Naive thymus-derived CD4-positive, alpha-beta T cell (primary cell): ENCODE results near the gene GIGYF2. TPM values are rescaled to one million over a fixed set of nuclear protein-coding genes. Genes with fewer than 3 reads are reported as not detected.
"Not testable (repeated sequence)": the region's sequence is repeated elsewhere in the genome, so short reads cannot be mapped to it uniquely, and the experiment has no call there.

ENCODE experiments used
- ATAC-seq: fragments of 150-1000 bp; cut with Tn5 transposase; 2 replicates; pipeline ENCODE4 v1.10.0; 2021; ENCODE audit warnings: mild to moderate bottlenecking, moderate library complexity
- CTCF ChIA-PET: fragments of 350-600 bp; sonication (Branson Sonifier 250); formaldehyde crosslinking; loops from one replicate; lab custom pipeline; 2021; ENCODE audit warnings: antibody characterized with exemption; lab: Charles Lee
- POLR2A ChIA-PET: fragments of 350-600 bp; sonication (Branson Sonifier 250); formaldehyde crosslinking; loops from one replicate; lab custom pipeline; 2021; ENCODE audit warnings: antibody characterized with exemption, inconsistent platforms; lab: Charles Lee
- DNase-seq, 9 donors: peaks; one replicate each; pipeline versions ENCODE4 v3.0.0 to v3.0.0-alpha.2; 2020 to 2022; ENCODE audit warnings: mixed read lengths in 1 of 9
- H3K27ac ChIP-seq: one replicate; pipeline ENCODE4 v1.7.0; 2013; ENCODE audit warnings: mild to moderate bottlenecking, low read depth, low read length, moderate library complexity
- H3K27me3 ChIP-seq, 2 donors: one replicate each; pipeline ENCODE4 v1.7.0; 2013; ENCODE audit warnings: low read length in 2 of 2, mild to moderate bottlenecking in 2 of 2, moderate library complexity in 2 of 2; ENCODE audit not compliant: control insufficient read depth in 2 of 2, insufficient read depth in 2 of 2
- H3K36me3 ChIP-seq, 3 experiments: 1 replicate in 2 of 3; 2 replicates in 1 of 3; pipeline ENCODE4 v1.7.0; 2013; ENCODE audit warnings: low read length in 3 of 3, mild to moderate bottlenecking in 3 of 3, moderate library complexity in 1 of 3; ENCODE audit not compliant: insufficient read depth in 3 of 3, control insufficient read depth in 2 of 3
- H3K4me1 ChIP-seq, 2 donors: one replicate each; pipeline ENCODE4 v1.7.0; 2013; ENCODE audit warnings: low read length in 2 of 2, mild to moderate bottlenecking in 2 of 2, moderate library complexity in 1 of 2; ENCODE audit not compliant: control insufficient read depth in 2 of 2, insufficient read depth in 2 of 2
- H3K4me3 ChIP-seq: 2 replicates; pipeline ENCODE4 v1.7.0; 2013; ENCODE audit warnings: mild to moderate bottlenecking, low read length
- H3K9me3 ChIP-seq, 3 experiments: 1 replicate in 2 of 3; 2 replicates in 1 of 3; pipeline ENCODE4 v1.7.0; 2013; ENCODE audit warnings: low read length in 3 of 3; ENCODE audit not compliant: control insufficient read depth in 2 of 3
- H3K27ac Mint-ChIP-seq, 9 donors: one replicate each; pipeline ENCODE4 v1.8.0; 2020 to 2022; ENCODE audit warnings: mixed read lengths in 9 of 9, mild to moderate bottlenecking in 8 of 9, moderate library complexity in 5 of 9, inconsistent platforms in 2 of 9
- H3K27me3 Mint-ChIP-seq, 5 donors: one replicate each; pipeline ENCODE4 v1.8.0; 2021 to 2022; ENCODE audit warnings: mixed read lengths in 5 of 5, mild to moderate bottlenecking in 1 of 5
- H3K36me3 Mint-ChIP-seq, 5 donors: one replicate each; pipeline ENCODE4 v1.8.0; 2020 to 2022; ENCODE audit warnings: mixed read lengths in 5 of 5, mild to moderate bottlenecking in 3 of 5, inconsistent platforms in 1 of 5
- H3K4me1 Mint-ChIP-seq, 7 donors: one replicate each; pipeline ENCODE4 v1.8.0; 2020 to 2022; ENCODE audit warnings: mixed read lengths in 7 of 7, mild to moderate bottlenecking in 3 of 7, inconsistent platforms in 1 of 7
- H3K4me3 Mint-ChIP-seq, 10 donors: one replicate each; pipeline ENCODE4 v1.8.0; 2020 to 2022; ENCODE audit warnings: mild to moderate bottlenecking in 10 of 10, mixed read lengths in 10 of 10, moderate library complexity in 6 of 10, inconsistent platforms in 2 of 10
- H3K9me3 Mint-ChIP-seq, 11 donors: one replicate each; pipeline ENCODE4 v1.8.0; 2020 to 2022; ENCODE audit warnings: mixed read lengths in 11 of 11, mild to moderate bottlenecking in 4 of 11, inconsistent platforms in 1 of 11, moderate library complexity in 1 of 11
- intact Hi-C, 2 donors: fragments of 100-400 bp; cut with micrococcal nuclease; formaldehyde crosslinking; loops; one replicate each; pipeline ENCODE4 v1.15.1; 2023
- polyA plus RNA-seq, 2 donors: library from polyadenylated mRNA; unstranded; fragments of 300-500 nt; fragmentation: Illumina TruSeq; gene quantifications; one replicate each; pipeline ENCODE4 v1.2.3, GENCODE V29; 2021
- total RNA-seq, 6 experiments: library from RNA in 5 of 6; stranded (reverse) in 5 of 6; gene quantifications; 1 replicate in 5 of 6; 2 replicates in 1 of 6; pipeline ENCODE4 v1.2.3 and lab custom pipeline; 2021 to 2026

The GIGYF2 gene
- total and polyA plus RNA-seq, 7 experiments from 2014 or later, result 25.3 to 82.8 (median 72.3) TPM

DNA sequence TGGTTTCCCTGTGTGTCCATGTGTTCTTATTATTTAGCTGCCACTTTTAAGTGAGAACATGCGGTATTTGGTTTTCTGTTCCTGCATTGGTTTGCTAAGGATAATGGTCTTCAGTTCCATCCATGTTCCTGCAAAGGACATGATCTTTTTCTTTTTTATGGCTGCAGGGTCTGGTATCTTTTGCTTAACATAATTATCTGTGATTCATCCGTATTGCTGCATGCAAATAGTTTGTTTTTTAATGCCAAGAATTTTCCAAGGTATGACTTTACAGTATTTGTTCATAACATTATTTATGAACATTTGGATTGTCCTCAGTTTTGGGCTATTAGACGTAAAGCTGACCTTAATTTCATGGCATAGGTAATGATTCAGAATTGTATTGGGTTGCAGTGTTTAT lies 17.8 kb downstream of the GIGYF2 start:
- peak overlapping the region in 2 of 9 donors; percentile 5 to 59 for H3K27ac Mint-ChIP-seq
- DNase-seq (no peak), ATAC-seq (no peak)
- H3K36me3 Mint-ChIP-seq, result peaks cover 6 to 64% (median 57%) of the 10 kb centered on the region in 5 donors
- ChIA-PET CTCF (no interaction called here), POLR2A (no interaction called here)
- Histone ChIP-seq H3K9me3 (no peaks in the 10 kb centered on the region), H3K4me1 (no peaks in the 10 kb centered on the region), H3K27ac (no peak overlapping the region), H3K4me3 (no peak overlapping the region), H3K36me3 (peaks cover 0 to 23% (median 4%) of the 10 kb centered on the region in 3 experiments), H3K27me3 (no peaks in the 10 kb centered on the region)
- H3K4me1 Mint-ChIP-seq, result peaks cover 22 to 65% (median 51%) of the 10 kb centered on the region in 7 donors
- intact Hi-C loops, result no loop called here
- H3K27me3 Mint-ChIP-seq, result no peaks in the 10 kb centered on the region
- peak overlapping the region in 2 of 10 donors; percentile 8 to 17 for H3K4me3 Mint-ChIP-seq
- peaks cover 0 to 7% (median 0%) of the 10 kb centered on the region in 11 donors for H3K9me3 Mint-ChIP-seq

DNA sequence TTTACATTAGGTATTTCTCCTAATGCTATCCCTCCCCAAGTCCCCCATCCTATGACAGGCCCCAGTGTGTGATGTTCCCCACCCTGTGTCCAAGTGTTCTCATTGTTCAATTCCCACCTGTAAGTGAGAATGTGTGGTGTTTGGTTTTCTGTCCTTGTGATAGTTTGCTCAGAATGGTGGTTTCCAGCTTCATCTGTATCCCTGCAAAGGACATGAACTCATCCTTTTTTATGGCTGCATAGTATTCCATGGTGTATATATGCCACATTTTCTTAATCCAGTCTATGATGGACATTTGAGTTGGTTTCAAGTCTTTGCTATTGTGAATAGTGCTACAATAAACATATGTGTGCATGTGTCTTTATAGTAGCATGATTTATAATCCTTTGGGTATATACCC lies 22.9 kb downstream of the GIGYF2 start:
- peaks cover 0 to 27% (median 3%) of the 10 kb centered on the region in 3 experiments for H3K36me3 ChIP-seq
- POLR2A ChIA-PET, H3K9me3 ChIP-seq, H3K27ac ChIP-seq, H3K4me3 Mint-ChIP-seq, intact Hi-C loops, H3K4me3 ChIP-seq, DNase-seq, H3K4me1 ChIP-seq, H3K27me3 ChIP-seq, H3K27ac Mint-ChIP-seq, ATAC-seq, H3K27me3 Mint-ChIP-seq, H3K9me3 Mint-ChIP-seq: not testable (repeated sequence)
- peaks cover 38 to 65% (median 56%) of the 10 kb centered on the region in 7 donors for H3K4me1 Mint-ChIP-seq
- CTCF ChIA-PET, result interaction anchor here (1.2 kb wide), 1 partner anchor 9 kb away, joined by 3 read pairs; no protein-coding TSS in a partner anchor
- peaks cover 12 to 75% (median 59%) of the 10 kb centered on the region in 5 donors for H3K36me3 Mint-ChIP-seq

DNA sequence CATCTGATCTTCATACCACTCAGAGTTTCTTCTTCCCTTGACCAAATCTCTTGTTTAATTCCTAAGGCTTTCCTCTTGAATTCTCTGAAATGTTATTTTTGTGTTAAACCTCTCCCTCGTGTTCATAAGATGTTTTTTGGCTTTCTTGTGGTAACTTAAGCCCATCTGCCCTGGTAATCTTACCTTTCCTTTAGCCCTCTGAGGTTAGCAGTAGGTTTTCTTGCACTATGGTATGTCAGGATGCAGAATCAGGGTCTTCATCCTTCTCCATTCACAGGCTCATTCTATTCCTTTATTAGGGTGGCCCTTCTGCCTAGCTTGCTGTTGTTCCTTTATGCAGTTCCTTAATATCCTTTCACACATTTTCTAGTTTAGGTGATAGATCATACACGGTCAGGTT lies 24.1 kb downstream of the GIGYF2 start:
- Histone ChIP-seq H3K27me3 (no peaks in the 10 kb centered on the region), H3K4me1 (peaks cover 0 to 8% of the 10 kb centered on the region in 2 donors), H3K27ac (no peak overlapping the region), H3K4me3 (no peak overlapping the region), H3K36me3 (peaks cover 0 to 36% (median 0%) of the 10 kb centered on the region in 3 experiments), H3K9me3 (no peaks in the 10 kb centered on the region)
- CTCF ChIA-PET, result no interaction called here
- Mint-ChIP-seq H3K27me3 (no peaks in the 10 kb centered on the region), H3K4me3 (peak overlapping the region in 7 of 10 donors; percentile 0 to 32 (median 8)), H3K36me3 (peaks cover 12 to 75% (median 57%) of the 10 kb centered on the region in 5 donors), H3K9me3 (peaks cover 0 to 9% (median 0%) of the 10 kb centered on the region in 11 donors), H3K4me1 (peaks cover 34 to 62% (median 53%) of the 10 kb centered on the region in 7 donors), H3K27ac (peak overlapping the region in 7 of 9 donors; percentile 17 to 78 (median 47))
- DNase-seq (no peak), ATAC-seq (no peak)
- intact Hi-C loops, result no loop called here
- POLR2A ChIA-PET, result no interaction called here

DNA sequence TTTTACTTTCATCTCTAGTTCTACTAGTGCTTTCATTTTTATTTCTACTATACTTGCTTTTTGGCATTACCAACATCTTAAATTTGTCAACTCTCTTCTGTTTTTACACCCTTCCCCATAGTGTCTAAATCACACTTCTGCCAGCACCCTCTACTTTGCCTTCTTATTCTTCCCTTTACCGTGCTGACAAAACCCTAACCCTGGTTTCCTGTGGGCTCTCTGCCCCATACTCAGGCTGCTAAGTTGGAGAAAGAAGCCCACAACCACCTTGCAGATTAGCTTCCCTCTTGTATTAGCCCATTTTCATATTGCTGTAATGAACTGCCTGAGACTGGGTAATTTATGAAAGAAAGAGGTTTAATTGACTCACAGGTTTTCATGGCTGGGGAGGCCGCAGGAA lies 24.8 kb downstream of the GIGYF2 start:
- intact Hi-C loops, result no loop called here
- H3K9me3 ChIP-seq, result no peaks in the 10 kb centered on the region
- H3K27ac ChIP-seq, result no peak overlapping the region
- CTCF ChIA-PET, result interaction anchor here (0.5 kb wide), 1 partner anchor 799 kb away, joined by 3 read pairs; no protein-coding TSS in a partner anchor
- DNase-seq (no peak), ATAC-seq (peak; percentile 36)
- peak overlapping the region in 7 of 10 donors; percentile 1 to 32 (median 9) for H3K4me3 Mint-ChIP-seq
- no peaks in the 10 kb centered on the region for H3K27me3 ChIP-seq
- H3K4me1 ChIP-seq, result peaks cover 0 to 8% of the 10 kb centered on the region in 2 donors
- peaks cover 0 to 9% (median 0%) of the 10 kb centered on the region in 11 donors for H3K9me3 Mint-ChIP-seq
- H3K36me3 Mint-ChIP-seq, result peaks cover 12 to 71% (median 53%) of the 10 kb centered on the region in 5 donors
- H3K27ac Mint-ChIP-seq, result peak overlapping the region in 8 of 9 donors; percentile 17 to 82 (median 53)
- H3K27me3 Mint-ChIP-seq, result no peaks in the 10 kb centered on the region
- peaks cover 32 to 56% (median 53%) of the 10 kb centered on the region in 7 donors for H3K4me1 Mint-ChIP-seq
- POLR2A ChIA-PET, result interaction anchor here (0.9 kb wide), 1 partner anchor 23 kb away, joined by 3 read pairs; no protein-coding TSS in a partner anchor
- peaks cover 0 to 34% (median 0%) of the 10 kb centered on the region in 3 experiments for H3K36me3 ChIP-seq
- no peak overlapping the region for H3K4me3 ChIP-seq

DNA sequence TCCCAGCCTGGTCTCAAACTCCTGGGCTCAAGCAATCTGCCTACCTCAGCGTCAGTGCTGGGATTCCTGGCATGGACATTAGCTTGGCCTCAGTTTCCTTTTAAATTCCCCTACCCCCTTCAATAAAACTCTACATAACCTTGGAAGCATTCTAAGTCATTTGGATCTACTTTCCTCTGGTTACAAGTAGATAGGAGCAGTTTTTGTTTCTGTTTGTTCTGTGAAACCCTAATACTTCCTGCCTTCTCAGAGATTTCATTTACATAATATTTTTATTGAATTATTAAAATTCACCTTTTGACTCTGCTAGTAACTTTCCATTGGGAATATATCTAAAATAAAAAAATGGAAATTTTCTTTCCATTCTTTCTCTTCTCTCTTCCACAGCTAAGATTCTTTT lies 25.9 kb downstream of the GIGYF2 start:
- no peak overlapping the region for H3K27ac ChIP-seq
- Mint-ChIP-seq H3K4me1 (peaks cover 31 to 59% (median 47%) of the 10 kb centered on the region in 7 donors), H3K9me3 (peaks cover 0 to 4% (median 0%) of the 10 kb centered on the region in 11 donors), H3K4me3 (peak overlapping the region in 1 of 10 donors; percentile 13), H3K36me3 (peaks cover 16 to 70% (median 48%) of the 10 kb centered on the region in 5 donors), H3K27me3 (no peaks in the 10 kb centered on the region), H3K27ac (peak overlapping the region in 1 of 9 donors; percentile 20)
- DNase-seq (no peak), ATAC-seq (no peak)
- ChIA-PET POLR2A (no interaction called here), CTCF (no interaction called here)
- H3K9me3 ChIP-seq, result no peaks in the 10 kb centered on the region
- intact Hi-C loops, result no loop called here
- peaks cover 0 to 8% of the 10 kb centered on the region in 2 donors for H3K4me1 ChIP-seq
- no peak overlapping the region for H3K4me3 ChIP-seq
- no peaks in the 10 kb centered on the region for H3K27me3 ChIP-seq
- H3K36me3 ChIP-seq, result peaks cover 0 to 40% (median 0%) of the 10 kb centered on the region in 3 experiments

DNA sequence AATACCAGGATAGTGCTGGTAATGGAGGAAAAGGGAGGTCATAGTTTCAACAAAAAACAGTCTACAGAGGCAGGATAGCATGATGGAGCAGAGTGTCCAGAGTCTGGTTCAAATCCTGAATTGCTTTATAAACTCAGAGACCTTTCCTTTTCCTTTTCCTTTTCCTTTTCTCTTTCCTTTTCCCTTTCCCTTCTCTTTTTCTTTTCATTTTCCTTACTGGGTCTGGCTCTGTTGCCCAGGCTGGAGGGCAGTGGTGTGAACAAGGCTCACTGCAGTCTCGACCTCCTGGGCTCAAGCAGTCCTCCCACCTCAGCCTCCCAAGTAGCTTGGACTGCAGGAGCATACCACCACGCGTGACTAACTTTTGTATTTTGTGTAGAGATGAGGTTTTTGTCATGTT lies 31.7 kb downstream of the GIGYF2 start:
- no peak for ATAC-seq
- no peaks in the 10 kb centered on the region for H3K9me3 ChIP-seq
- peaks cover 0 to 2% (median 0%) of the 10 kb centered on the region in 11 donors for H3K9me3 Mint-ChIP-seq
- DNase-seq, result no peak
- H3K4me1 ChIP-seq, result no peaks in the 10 kb centered on the region
- peaks cover 0 to 57% (median 0%) of the 10 kb centered on the region in 3 experiments for H3K36me3 ChIP-seq
- ChIA-PET CTCF (interaction anchor here (0.6 kb wide), 1 partner anchor 9 kb away, joined by 3 read pairs; no protein-coding TSS in a partner anchor), POLR2A (no interaction called here)
- H3K27me3 Mint-ChIP-seq, result no peaks in the 10 kb centered on the region
- peaks cover 14 to 53% (median 32%) of the 10 kb centered on the region in 5 donors for H3K36me3 Mint-ChIP-seq
- H3K4me3 ChIP-seq, result no peak overlapping the region
- H3K27ac ChIP-seq, result no peak overlapping the region
- H3K27me3 ChIP-seq, result no peaks in the 10 kb centered on the region
- intact Hi-C loops, result loop anchor here in 1 of 2 donors (2.0 kb wide), 1 partner anchor 16 kb away; no protein-coding TSS in a partner anchor
- peaks cover 10 to 36% (median 28%) of the 10 kb centered on the region in 7 donors for H3K4me1 Mint-ChIP-seq
- no peak overlapping the region for H3K27ac Mint-ChIP-seq
- H3K4me3 Mint-ChIP-seq, result no peak overlapping the region
